GM21717 (cell line): ENCODE data around the gene WARS2.

Experiments
- ATAC-seq: cut with Tn5 transposase; IDR thresholded peaks from one replicate; pipeline ENCODE4 v1.9.1; 2021; ENCODE audit warnings: mild to moderate bottlenecking, moderate library complexity; ENCODE audit not compliant: unreplicated experiment

The WARS2 gene

DNA sequence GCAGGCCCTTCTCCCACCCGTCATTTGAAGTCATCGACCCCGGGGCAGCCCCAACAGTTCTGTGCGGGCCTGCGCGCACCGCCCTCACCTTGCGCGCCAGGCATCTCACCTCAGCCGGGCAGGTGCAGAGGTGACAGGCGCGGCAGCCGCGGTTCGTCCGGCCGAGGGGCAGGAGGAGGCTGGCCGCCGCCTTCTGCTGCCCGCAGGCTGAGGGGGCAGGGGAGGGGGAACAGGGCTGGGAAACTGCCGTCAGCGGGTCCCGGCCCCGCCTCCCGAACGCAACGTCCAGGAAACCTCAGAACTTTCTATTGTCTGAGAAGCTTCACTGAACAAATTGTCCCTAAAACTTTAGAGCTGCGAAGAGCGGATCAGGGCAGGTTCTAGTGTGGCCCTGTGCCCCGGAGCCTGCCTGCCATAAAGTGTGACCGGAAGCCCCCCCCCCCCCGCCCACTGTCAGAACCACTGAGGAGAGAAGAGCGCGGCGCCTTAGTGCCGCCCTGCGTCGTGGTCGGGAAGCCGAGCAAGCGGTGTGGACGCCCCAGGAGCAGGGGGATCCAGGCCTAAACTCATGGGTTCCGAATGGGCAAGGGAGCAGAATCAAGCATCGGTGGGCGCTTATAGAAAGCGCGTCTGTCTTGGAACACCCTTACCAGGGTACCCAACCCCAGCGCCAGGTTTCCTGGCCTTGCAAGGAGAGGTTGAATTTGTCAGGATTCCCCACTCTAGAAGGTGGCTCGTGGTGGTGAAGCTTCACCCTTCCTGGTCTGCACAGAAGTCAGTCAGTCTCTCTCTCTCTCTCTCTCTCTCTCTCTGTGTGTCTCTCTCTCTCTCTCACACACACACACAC is 139.0 kb downstream of the WARS2 start:
- no peak for ATAC-seq

DNA sequence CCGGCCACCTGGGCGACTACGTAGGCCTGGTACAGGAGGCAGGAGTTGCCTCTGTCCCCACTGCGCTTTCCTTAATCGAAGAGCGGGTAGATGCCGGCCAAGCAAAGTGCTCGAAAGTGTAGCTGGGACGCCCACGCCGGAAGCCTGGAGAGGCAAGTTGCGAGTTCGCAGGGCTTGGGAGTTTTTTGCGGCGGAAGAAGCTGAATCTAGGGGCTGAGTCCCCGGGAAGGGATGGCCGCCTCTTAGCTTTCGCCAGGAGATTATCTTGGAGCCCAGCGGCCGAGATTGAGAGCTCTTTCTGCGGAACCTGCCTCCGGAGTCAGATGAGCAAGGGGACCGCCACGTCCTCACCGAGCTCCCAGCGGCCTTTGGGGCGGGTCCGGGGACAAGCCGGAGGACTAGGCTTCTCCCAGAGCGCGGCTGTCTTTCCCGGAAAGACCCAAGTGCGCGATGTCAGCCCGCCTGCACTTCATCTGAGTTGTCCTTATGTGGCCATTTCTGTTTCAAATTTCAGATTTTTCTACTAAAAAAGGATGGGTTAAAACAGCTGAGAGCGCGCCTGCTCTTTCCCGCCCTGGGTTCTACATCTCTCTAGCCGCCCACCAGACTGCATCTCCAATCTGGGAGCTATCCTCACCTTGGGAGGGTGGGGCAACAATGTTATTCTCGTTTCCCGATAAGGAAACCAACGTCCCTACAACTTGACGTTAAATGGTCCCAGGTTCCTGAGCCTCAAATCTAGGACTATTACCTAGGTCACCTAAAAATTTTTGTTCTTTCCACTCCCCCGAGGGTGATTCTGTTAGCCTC is 139.9 kb downstream of the WARS2 start:
- ATAC-seq = no peak

GRCh38 chr1:118999348-119000071 is 140.9 kb downstream of the WARS2 start:
- no peak for ATAC-seq

GRCh38 chr1:118998171-118998570 is 142.3 kb downstream of the WARS2 start:
- no peak for ATAC-seq

DNA sequence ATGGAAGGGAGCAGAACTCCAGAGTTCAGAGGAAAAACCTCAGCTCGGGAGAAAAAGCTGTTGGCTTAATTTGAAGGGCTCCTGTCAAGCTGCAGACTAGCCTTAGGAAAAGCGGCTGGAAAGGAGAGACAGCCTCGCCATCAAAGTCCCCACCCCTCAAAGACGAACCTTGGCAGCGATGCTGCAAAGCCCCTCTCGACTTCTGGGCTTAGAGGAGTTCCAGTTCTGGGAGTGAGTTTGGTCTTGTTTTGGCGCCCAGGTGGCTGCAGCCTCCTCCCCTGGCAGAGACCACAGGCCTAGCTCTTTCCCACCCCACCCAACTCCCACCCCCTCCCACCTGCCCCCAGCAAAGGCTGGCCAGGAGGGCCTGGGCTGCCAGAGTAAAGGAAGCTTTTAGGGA is 143.2 kb downstream of the WARS2 start:
- ATAC-seq = no peak

DNA sequence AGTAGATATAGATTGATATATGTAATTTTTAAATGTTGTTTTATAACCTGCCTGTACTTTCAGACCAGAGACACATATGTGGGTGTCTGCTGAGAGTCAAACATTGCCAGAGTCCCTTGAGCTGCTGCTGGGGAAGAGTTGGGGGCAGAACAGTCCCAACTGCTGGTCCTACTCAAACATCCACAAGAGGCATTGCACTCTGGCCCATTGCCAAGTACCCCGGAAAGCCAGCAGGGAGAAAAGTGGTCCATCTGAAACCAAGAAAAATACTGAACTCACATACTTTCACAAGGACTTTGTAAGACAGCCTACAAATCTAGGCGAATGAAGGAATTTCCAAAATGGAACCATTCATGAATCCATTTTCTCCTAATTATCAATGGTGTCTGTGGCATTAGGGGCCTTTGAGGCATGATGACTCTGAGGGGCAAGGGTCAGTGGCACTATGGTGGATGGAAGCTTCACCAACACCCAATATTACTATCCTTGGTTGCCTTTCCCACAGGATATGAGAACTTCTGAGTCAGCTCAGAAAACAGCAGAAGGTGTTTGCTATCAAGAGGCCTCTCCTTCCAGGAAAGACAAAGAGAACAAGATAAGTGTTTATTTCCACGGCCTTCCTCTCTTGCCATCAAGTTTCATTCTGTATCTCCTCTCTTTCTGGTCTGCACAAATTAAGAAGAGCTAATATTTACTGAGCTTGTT is 145.0 kb downstream of the WARS2 start:
- ATAC-seq = no peak

GRCh38 chr1:118993700-118994026 is 146.8 kb downstream of the WARS2 start:
- no peak for ATAC-seq

GRCh38 chr1:118992868-118993699 is 147.4 kb downstream of the WARS2 start:
- no peak for ATAC-seq

GRCh38 chr1:118992237-118992825 is 148.1 kb downstream of the WARS2 start:
- no peak for ATAC-seq

GRCh38 chr1:118991448-118991847 is 149.0 kb downstream of the WARS2 start:
- no peak for ATAC-seq

GRCh38 chr1:118990513-118991152 is 149.8 kb downstream of the WARS2 start:
- ATAC-seq = no peak

DNA sequence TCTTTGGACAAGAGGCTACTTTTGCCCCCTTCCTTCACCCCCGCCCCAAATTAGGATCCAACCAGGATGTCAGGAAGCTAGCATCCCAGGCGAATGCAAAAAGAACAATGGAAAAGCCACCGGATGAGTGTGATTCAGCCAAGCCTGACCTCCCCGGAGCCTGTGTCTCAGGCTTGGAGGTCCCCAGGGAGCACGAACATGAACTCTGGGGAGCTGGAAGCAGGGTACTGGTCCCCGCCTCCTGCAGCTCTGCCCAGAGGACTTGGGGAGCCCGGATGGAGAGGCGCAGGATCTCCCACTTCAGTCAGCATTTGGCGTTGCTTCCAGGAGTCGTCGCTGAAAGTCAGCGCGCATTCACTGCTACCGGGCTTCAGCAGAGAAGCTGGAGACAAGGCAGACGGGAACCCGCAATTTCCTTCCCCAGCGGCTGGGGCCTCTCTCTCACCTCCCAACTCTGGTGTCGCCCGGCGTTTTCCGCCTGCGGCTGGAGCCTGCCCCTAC is 150.5 kb downstream of the WARS2 start:
- no peak for ATAC-seq

DNA sequence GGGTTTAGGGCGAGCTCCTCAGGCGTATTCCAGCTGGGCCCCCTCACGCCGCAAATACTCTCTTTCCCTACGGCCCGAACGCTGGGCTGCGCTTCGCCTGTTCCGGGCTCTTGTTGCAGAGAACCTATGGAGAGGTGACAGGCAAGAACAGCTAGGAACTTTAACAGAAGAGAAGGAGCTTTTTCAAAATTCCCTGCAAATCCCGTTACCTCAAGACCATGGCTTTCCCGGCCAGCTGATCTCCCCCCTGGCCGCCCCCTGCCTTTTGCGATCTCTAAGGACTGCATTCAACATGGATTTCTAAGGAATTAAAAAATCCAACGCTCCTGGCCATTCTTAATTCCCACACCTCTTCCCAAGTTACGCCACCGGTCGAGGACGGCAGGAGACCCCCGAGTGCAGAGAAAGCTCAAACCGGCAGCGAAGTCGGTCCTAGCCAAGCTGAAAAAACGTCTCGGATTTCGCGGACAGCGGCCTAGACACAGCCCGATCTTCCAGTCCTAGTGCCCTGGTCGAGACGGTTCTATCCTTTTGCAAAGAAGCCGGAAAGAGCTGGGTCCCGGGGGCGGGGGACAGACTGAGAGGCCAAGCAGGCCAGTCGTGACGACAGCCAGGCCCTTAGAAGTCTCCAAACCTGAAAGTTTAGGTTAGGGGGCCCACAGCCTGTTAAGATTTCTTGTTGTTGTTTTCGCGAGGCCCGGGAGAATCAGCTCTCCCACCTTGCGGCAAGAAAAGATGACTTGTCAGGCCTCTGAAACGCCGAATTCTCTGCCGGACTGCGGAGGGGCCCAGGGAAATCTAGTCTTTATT is 151.2 kb downstream of the WARS2 start:
- ATAC-seq = no peak

GRCh38 chr1:118988186-118989005 is 152.1 kb downstream of the WARS2 start, which contains the start of gene TBX15:
Gene TBX15, minus strand, starts transcription at chr1:118988343. Its CDS starts 548 bp downstream, at chr1:118987795.
- no peak for ATAC-seq

DNA sequence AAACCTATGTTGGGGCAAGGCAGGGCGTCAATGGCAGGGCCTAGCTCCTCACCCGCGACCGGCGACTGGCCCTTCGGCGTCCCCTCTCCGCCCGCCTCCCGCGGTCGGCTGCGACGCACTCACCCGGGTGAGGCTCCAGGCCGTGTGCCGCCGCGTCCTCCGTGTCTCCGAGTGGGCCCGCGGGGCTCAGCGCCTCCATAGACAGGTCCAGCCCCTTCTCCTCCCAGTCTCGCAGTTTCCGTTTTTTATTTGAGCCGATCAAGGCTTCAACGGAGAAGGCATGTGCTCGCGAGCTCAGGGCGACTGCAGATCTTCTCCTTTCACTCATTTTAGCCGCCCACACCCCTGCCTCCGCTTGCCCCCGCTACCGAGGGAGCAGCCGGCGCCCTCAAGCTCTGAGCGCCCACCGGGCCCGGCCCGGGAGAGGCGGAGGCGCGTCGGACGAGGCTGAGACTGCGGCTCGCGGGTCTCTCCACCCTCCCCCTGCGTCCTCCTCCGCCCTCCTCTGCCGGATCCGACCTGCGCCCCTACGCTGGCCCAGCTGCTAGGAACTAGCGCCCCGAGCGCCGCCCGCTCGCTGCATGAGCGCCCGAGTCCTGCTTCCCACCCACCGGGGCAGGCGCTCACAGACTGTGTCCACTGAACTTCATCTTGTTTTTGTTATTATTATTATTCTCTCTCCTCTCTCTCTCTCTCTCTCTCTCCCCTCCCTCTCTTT is 152.8 kb downstream of the WARS2 start:
- no peak for ATAC-seq
